ENCODE results near the gene NMUR1. TPM values are rescaled to one million over a fixed set of nuclear protein-coding genes. Genes with fewer than 3 reads are reported as not detected.

The NMUR1 gene
- total and polyA plus RNA-seq, 11 donors: 0.10 to 0.71 (median 0.35) TPM; not detected in 2

DNA sequence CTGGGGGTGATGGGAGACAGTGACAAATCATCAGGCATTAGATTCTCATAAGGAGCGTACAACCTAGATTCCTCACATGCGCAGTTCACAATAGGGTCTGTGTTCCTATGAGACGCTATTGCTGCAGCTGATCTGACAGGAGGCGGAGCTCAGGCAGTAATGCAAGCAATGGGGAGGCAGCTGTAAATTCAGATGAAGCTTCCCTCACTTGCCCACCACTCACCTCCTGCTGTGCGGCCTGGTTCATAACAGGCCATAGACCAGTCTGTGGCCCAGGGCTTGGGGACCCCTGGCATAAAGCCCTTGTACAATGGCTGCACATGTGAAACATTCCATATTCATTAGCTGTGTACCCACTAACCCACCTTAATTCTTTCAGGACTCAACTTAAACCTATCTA, 18.0 kb downstream of the NMUR1 start:
- intact Hi-C loops (cut with DNase I): no loop called here
- H3K4me3 ChIP-seq: no peak overlapping the region
- no peaks in the 10 kb centered on the region for H3K36me3 ChIP-seq
- no peak for TF ChIP-seq POLR2A (IDR thresholded peaks at IDR 0.05)
- TF ChIP-seq, protein P1, sequence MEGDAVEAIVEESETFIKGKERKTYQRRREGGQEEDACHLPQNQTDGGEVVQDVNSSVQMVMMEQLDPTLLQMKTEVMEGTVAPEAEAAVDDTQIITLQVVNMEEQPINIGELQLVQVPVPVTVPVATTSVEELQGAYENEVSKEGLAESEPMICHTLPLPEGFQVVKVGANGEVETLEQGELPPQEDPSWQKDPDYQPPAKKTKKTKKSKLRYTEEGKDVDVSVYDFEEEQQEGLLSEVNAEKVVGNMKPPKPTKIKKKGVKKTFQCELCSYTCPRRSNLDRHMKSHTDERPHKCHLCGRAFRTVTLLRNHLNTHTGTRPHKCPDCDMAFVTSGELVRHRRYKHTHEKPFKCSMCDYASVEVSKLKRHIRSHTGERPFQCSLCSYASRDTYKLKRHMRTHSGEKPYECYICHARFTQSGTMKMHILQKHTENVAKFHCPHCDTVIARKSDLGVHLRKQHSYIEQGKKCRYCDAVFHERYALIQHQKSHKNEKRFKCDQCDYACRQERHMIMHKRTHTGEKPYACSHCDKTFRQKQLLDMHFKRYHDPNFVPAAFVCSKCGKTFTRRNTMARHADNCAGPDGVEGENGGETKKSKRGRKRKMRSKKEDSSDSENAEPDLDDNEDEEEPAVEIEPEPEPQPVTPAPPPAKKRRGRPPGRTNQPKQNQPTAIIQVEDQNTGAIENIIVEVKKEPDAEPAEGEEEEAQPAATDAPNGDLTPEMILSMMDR (IDR thresholded peaks at IDR 0.05): no peak
- ATAC-seq (no peak), DNase-seq (no peak)
- H3K27me3 ChIP-seq: no peaks in the 10 kb centered on the region
- peak overlapping the region in 2 of 12 donors; percentile 7 to 32 for H3K27ac ChIP-seq
- no peaks in the 10 kb centered on the region for H3K9me3 ChIP-seq
- WGBS, 4 donors: 54 to 66% (median 64%) methylated on average over 5 of the region's 5 CpGs
- peaks cover 0 to 19% (median 7%) of the 10 kb centered on the region in 12 donors for H3K4me1 ChIP-seq

DNA sequence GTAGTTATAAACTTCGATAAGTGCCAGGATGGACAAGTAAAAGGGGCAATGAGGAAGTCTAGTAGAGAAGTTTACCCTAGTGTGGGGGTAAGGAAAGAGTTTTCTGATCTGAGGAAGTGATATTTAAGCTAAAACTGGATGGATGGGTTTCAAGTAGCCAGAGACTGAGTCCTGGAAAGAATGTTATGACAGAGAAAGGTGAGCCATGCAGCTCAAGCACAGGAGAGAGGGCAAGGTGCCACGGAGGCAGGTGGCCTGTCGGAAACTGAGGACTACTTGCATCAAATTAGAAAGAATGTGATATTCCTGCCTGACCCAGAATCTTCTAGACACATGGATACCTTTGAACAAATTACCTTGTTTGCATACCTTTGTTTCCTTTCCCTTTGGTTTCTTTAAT, 26.5 kb downstream of the NMUR1 start:
- peaks cover 0 to 26% (median 0%) of the 10 kb centered on the region in 9 donors for H3K36me3 ChIP-seq
- no peaks in the 10 kb centered on the region for H3K27me3 ChIP-seq
- no peak overlapping the region for H3K27ac ChIP-seq
- TF ChIP-seq, protein P1 (IDR thresholded peaks at IDR 0.05): no peak
- TF ChIP-seq POLR2A (IDR thresholded peaks at IDR 0.05): no peak
- ATAC-seq (no peak), DNase-seq (no peak)
- 88 to 94% (median 90%) methylated on average over 3 of the region's 3 CpGs for WGBS, 4 donors
- no peaks in the 10 kb centered on the region for H3K4me1 ChIP-seq
- H3K4me3 ChIP-seq: no peak overlapping the region
- intact Hi-C loops (cut with DNase I): no loop called here
- no peaks in the 10 kb centered on the region for H3K9me3 ChIP-seq

DNA sequence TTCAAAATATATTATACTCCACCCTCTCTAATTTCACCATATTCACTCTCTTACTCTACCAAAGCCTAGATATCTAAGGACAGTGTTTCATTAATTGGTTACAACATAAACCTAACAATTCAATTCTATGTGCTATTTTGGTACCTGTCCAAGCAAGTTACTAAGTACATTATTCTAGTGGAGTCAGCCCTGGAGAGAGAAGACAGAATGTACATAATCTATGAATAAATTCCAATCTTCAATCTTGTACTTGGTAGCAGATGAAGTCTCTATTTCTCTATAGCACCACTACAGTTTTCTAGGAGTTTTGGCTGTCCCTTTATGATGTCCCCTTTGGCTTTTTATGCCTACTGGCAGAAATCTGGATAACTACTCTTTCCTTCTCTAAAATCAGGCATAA, 27.6 kb downstream of the NMUR1 start:
- ATAC-seq (no peak), DNase-seq (no peak)
- Histone ChIP-seq H3K4me1 (no peaks in the 10 kb centered on the region), H3K9me3 (no peaks in the 10 kb centered on the region), H3K36me3 (peaks cover 0 to 26% (median 0%) of the 10 kb centered on the region in 9 donors), H3K27ac (no peak overlapping the region), H3K4me3 (no peak overlapping the region), H3K27me3 (no peaks in the 10 kb centered on the region)
- TF ChIP-seq POLR2A (IDR thresholded peaks at IDR 0.05): no peak
- TF ChIP-seq, protein P1 (IDR thresholded peaks at IDR 0.05): no peak
- intact Hi-C loops (cut with DNase I): no loop called here

DNA sequence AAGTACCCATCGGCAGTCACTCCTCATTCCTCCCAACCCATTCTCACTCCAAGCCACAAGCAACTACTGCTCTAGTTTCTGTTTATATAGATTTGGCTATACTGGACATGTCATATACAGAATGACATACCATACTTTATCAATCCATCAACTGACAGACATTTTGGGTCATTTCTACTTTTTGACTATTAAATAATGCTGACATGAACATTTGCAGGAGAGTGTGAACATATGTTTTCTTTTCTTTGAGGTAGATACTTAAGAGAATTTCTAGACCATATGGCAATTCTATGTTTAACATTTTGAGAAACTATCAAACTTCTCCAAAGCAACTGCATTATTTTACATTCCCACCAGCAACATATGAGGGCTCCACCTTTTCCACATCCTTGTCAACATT, 32.6 kb downstream of the NMUR1 start:
- H3K27me3 ChIP-seq: no peaks in the 10 kb centered on the region
- DNase-seq (no peak), ATAC-seq (no peak)
- intact Hi-C loops (cut with DNase I): no loop called here
- WGBS, 4 donors: 81 to 100% (median 96%) methylated on average over 1 of the region's 1 CpG
- peaks cover 0 to 6% (median 0%) of the 10 kb centered on the region in 9 donors for H3K36me3 ChIP-seq
- no peak overlapping the region for H3K27ac ChIP-seq
- TF ChIP-seq POLR2A (IDR thresholded peaks at IDR 0.05): no peak
- TF ChIP-seq, protein P1 (IDR thresholded peaks at IDR 0.05): no peak
- no peak overlapping the region for H3K4me3 ChIP-seq
- H3K4me1 ChIP-seq: no peaks in the 10 kb centered on the region
- H3K9me3 ChIP-seq: no peaks in the 10 kb centered on the region
